Gastrocnemius medialis (tissue), 4 donors: Measurements from ENCODE around the gene CCL7.

Experiments used
- POLR2A ChIP-seq, 2 donors: fragments of 450-650 bp; IDR thresholded peaks; one replicate each; pipeline ENCODE4 v1.6.1; 2017; ENCODE audit warnings: antibody characterized with exemption in 2 of 2, mild to moderate bottlenecking in 2 of 2, moderate library complexity in 2 of 2
- TF ChIP-seq, protein P1 (sequence below), 5 experiments: fragments of 450-650 bp in 3 of 5; fragments of 200-600 bp in 2 of 5; sonication (generic) in 2 of 5; IDR thresholded peaks in 4 of 5; conservative IDR thresholded peaks in 1 of 5; 1 replicate in 4 of 5; 2 replicates in 1 of 5; pipeline ENCODE4 v1.5.1; 2016 to 2019; ENCODE audit warnings: antibody characterized with exemption in 5 of 5, mild to moderate bottlenecking in 3 of 5, moderate library complexity in 3 of 5

DNA sequence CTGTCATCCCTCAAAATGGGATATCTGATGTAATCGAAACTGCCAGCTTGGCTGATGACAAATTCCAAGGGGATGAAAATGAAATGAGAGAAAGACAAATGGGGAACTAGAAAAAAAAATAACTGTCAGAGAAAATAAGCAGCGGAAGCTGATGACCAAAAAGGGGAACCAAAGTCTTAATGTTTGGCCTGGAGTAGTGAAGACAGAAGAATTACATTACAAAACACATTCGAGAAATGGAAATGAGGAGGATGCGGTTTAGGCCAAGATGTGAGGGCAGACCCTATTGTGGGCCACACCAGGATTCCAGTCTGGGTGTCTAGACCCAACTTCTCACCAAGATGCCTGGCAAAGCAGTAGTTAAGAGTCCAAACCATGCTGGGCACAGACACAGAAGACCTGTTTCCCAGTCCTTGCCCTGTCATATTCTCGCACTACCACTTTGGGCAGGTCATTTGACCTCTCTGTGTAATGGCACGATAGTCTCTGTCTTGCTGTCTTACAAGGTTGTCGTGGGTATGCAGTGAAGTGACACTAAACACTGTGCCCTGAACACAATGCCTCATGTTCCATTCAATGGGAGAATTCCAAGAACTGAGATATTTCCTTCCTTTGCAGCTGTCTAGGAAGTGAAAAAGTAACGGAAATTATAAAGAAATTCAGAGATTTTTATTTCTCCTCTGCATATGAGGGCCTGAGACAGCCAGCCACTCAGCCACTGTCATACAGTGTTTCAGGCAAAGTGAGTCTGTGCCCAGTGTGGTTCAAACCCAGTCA, 27.2 kb upstream of the CCL7 start:
- TF ChIP-seq, protein P1, sequence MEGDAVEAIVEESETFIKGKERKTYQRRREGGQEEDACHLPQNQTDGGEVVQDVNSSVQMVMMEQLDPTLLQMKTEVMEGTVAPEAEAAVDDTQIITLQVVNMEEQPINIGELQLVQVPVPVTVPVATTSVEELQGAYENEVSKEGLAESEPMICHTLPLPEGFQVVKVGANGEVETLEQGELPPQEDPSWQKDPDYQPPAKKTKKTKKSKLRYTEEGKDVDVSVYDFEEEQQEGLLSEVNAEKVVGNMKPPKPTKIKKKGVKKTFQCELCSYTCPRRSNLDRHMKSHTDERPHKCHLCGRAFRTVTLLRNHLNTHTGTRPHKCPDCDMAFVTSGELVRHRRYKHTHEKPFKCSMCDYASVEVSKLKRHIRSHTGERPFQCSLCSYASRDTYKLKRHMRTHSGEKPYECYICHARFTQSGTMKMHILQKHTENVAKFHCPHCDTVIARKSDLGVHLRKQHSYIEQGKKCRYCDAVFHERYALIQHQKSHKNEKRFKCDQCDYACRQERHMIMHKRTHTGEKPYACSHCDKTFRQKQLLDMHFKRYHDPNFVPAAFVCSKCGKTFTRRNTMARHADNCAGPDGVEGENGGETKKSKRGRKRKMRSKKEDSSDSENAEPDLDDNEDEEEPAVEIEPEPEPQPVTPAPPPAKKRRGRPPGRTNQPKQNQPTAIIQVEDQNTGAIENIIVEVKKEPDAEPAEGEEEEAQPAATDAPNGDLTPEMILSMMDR (IDR thresholded peaks at IDR 0.05 in 4 of 5, conservative IDR thresholded peaks at IDR 0.05 in 1 of 5) = no peak
- TF ChIP-seq POLR2A (IDR thresholded peaks at IDR 0.05) = no peak
